ENCODE results near the gene ARHGAP31. TPM values are rescaled to one million over a fixed set of nuclear protein-coding genes. Genes with fewer than 3 reads are reported as not detected.
"Not testable (repeated sequence)": the region's sequence is repeated elsewhere in the genome, so short reads cannot be mapped to it uniquely, and the experiment has no call there.

ARHGAP31 gene
- total and polyA plus RNA-seq, 7 donors, result 3.5 to 18.0 (median 11.0) TPM

- Histone ChIP-seq H3K27ac (no peak overlapping the region), H3K4me3 (no peak overlapping the region), H3K9me3 (no peaks in the 10 kb centered on the region), H3K4me1 (peaks cover 0 to 9% (median 6%) of the 10 kb centered on the region in 4 donors), H3K36me3 (no peaks in the 10 kb centered on the region), H3K27me3 (no peaks in the 10 kb centered on the region)
- intact Hi-C loops (cut with DNase I), result no loop called here
- TF ChIP-seq EP300 (IDR thresholded peaks at IDR 0.05), result no peak
- no peak for TF ChIP-seq POLR2A (IDR thresholded peaks at IDR 0.05)
- no peak for TF ChIP-seq POLR2AphosphoS5 (IDR thresholded peaks at IDR 0.05)
- no peak for TF ChIP-seq CTCF (IDR thresholded peaks at IDR 0.05)
- 58 to 73% methylated on average over 1 of the region's 1 CpG for WGBS, 2 donors
- DNase-seq, result no peak
Measured at GRCh38 chr3:119304201-119304713, 10.1 kb downstream of the ARHGAP31 start.

GRCh38 chr3:119305286-119305685, 11.1 kb downstream of the ARHGAP31 start:
- peak overlapping the region in 2 of 4 donors; percentile 11 for H3K27ac ChIP-seq
- WGBS, 2 donors, result 71 to 85% methylated on average over 1 of the region's 1 CpG
- H3K4me1 ChIP-seq, result peaks cover 0 to 12% (median 8%) of the 10 kb centered on the region in 4 donors
- intact Hi-C loops (cut with DNase I), result no loop called here
- DNase-seq, result no peak
- H3K36me3 ChIP-seq, result no peaks in the 10 kb centered on the region
- H3K9me3 ChIP-seq, result no peaks in the 10 kb centered on the region
- no peak for TF ChIP-seq POLR2A (IDR thresholded peaks at IDR 0.05)
- TF ChIP-seq POLR2AphosphoS5 (IDR thresholded peaks at IDR 0.05), result peak in 1 of 4 donors; percentile 10
- no peaks in the 10 kb centered on the region for H3K27me3 ChIP-seq
- H3K4me3 ChIP-seq, result no peak overlapping the region

- H3K9me3 ChIP-seq; intact Hi-C loops (cut with DNase I); H3K27me3 ChIP-seq; H3K27ac ChIP-seq; DNase-seq; H3K4me3 ChIP-seq; H3K36me3 ChIP-seq: not testable (repeated sequence)
- WGBS, 2 donors, result 93 to 96% methylated on average over 9 of the region's 9 CpGs
- peaks cover 0 to 17% (median 6%) of the 10 kb centered on the region in 4 donors for H3K4me1 ChIP-seq
Measured at GRCh38 chr3:119306378-119306777, 12.2 kb downstream of the ARHGAP31 start.

GRCh38 chr3:119308355-119308754, 14.2 kb downstream of the ARHGAP31 start:
- no peak for DNase-seq
- Histone ChIP-seq H3K4me3 (no peak overlapping the region), H3K4me1 (peaks cover 0 to 15% (median 5%) of the 10 kb centered on the region in 4 donors), H3K27ac (no peak overlapping the region), H3K36me3 (no peaks in the 10 kb centered on the region), H3K27me3 (no peaks in the 10 kb centered on the region), H3K9me3 (no peaks in the 10 kb centered on the region)
- 95 to 100% methylated on average over 1 of the region's 1 CpG for WGBS, 2 donors
- intact Hi-C loops (cut with DNase I), result no loop called here
- TF ChIP-seq POLR2A (IDR thresholded peaks at IDR 0.05) (no peak), EP300 (IDR thresholded peaks at IDR 0.05) (no peak), POLR2AphosphoS5 (IDR thresholded peaks at IDR 0.05) (no peak), CTCF (IDR thresholded peaks at IDR 0.05) (no peak)

GRCh38 chr3:119309591-119309990, 15.4 kb downstream of the ARHGAP31 start:
- 96 to 97% methylated on average over 4 of the region's 4 CpGs for WGBS, 2 donors
- peaks cover 0 to 14% (median 2%) of the 10 kb centered on the region in 4 donors for H3K4me1 ChIP-seq
- TF ChIP-seq POLR2AphosphoS5 (IDR thresholded peaks at IDR 0.05), result no peak
- TF ChIP-seq EP300 (IDR thresholded peaks at IDR 0.05), result no peak
- TF ChIP-seq POLR2A (IDR thresholded peaks at IDR 0.05), result no peak
- no peak for TF ChIP-seq CTCF (IDR thresholded peaks at IDR 0.05)

GRCh38 chr3:119310071-119310470, 15.9 kb downstream of the ARHGAP31 start:
- TF ChIP-seq POLR2A (IDR thresholded peaks at IDR 0.05) (no peak), CTCF (IDR thresholded peaks at IDR 0.05) (no peak), POLR2AphosphoS5 (IDR thresholded peaks at IDR 0.05) (no peak), EP300 (IDR thresholded peaks at IDR 0.05) (no peak)
- WGBS, 2 donors, result 87 to 92% methylated on average over 3 of the region's 3 CpGs
- Histone ChIP-seq H3K4me1 (peaks cover 0 to 12% (median 2%) of the 10 kb centered on the region in 4 donors), H3K27ac (no peak overlapping the region), H3K9me3 (no peaks in the 10 kb centered on the region), H3K36me3 (no peaks in the 10 kb centered on the region), H3K27me3 (no peaks in the 10 kb centered on the region), H3K4me3 (no peak overlapping the region)
- DNase-seq, result no peak
- intact Hi-C loops (cut with DNase I), result no loop called here

More at GRCh38 chr3:119309591-119309990, 15.4 kb downstream of the ARHGAP31 start:
- intact Hi-C loops (cut with DNase I), result no loop called here
- H3K27me3 ChIP-seq, result no peaks in the 10 kb centered on the region
- no peaks in the 10 kb centered on the region for H3K36me3 ChIP-seq
- DNase-seq, result no peak
- no peaks in the 10 kb centered on the region for H3K9me3 ChIP-seq
- no peak overlapping the region for H3K4me3 ChIP-seq
- no peak overlapping the region for H3K27ac ChIP-seq
